Testis (tissue), 2 donors: Measurements from ENCODE around the gene LARP1.

Source experiments
- CTCF ChIP-seq, 3 experiments: fragments of 450-650 bp in 2 of 3; fragments of 200-600 bp in 1 of 3; sonication (generic) in 1 of 3; IDR thresholded peaks; one replicate each; pipeline ENCODE4 v1.5.1; 2016 to 2019; ENCODE audit warnings: antibody characterized with exemption in 3 of 3, mild to moderate bottlenecking in 2 of 3, moderate library complexity in 1 of 3
- POLR2A ChIP-seq: fragments of 450-650 bp; IDR thresholded peaks from one replicate; pipeline ENCODE4 v1.6.1; 2017; ENCODE audit warnings: antibody characterized with exemption, mild to moderate bottlenecking, moderate library complexity

GRCh38 chr5:154800582-154800981, 45.4 kb downstream of the LARP1 start:
- TF ChIP-seq CTCF (IDR thresholded peaks at IDR 0.05) (no peak), POLR2A (no peak)
